GM13977 (cell line): ENCODE results near the gene SNX5.
"Not testable (repeated sequence)": the region's sequence is repeated elsewhere in the genome, so short reads cannot be mapped to it uniquely, and the experiment has no call there.

Source experiments
- DNase-seq: peaks from one replicate; pipeline ENCODE4 v3.0.0; 2012; ENCODE audit warnings: low spot score
- in situ Hi-C: fragments of 300-500 bp; cut with MboI; formaldehyde crosslinking; loops from one replicate; pipeline ENCODE4 v1.12.0; 2022; ENCODE audit warnings: low sequenced_read_pairs, low pct_unique_long_range_greater_than_20kb, mixed read lengths, inconsistent platforms; ENCODE audit not compliant: unreplicated experiment
- TF ChIP-seq, protein P1 (sequence below): IDR thresholded peaks from 2 replicates; pipeline ENCODE4 v1.5.1; 2012; ENCODE audit warnings: mild to moderate bottlenecking, control low read depth; ENCODE audit not compliant: insufficient read depth; ENCODE audit errors: extremely low read depth, missing control alignments

SNX5 gene

GRCh38 chr20:17960927-17961586, 7.5 kb downstream of the SNX5 start:
- no peak for DNase-seq
- in situ Hi-C loops = no loop called here
- TF ChIP-seq, protein P1, sequence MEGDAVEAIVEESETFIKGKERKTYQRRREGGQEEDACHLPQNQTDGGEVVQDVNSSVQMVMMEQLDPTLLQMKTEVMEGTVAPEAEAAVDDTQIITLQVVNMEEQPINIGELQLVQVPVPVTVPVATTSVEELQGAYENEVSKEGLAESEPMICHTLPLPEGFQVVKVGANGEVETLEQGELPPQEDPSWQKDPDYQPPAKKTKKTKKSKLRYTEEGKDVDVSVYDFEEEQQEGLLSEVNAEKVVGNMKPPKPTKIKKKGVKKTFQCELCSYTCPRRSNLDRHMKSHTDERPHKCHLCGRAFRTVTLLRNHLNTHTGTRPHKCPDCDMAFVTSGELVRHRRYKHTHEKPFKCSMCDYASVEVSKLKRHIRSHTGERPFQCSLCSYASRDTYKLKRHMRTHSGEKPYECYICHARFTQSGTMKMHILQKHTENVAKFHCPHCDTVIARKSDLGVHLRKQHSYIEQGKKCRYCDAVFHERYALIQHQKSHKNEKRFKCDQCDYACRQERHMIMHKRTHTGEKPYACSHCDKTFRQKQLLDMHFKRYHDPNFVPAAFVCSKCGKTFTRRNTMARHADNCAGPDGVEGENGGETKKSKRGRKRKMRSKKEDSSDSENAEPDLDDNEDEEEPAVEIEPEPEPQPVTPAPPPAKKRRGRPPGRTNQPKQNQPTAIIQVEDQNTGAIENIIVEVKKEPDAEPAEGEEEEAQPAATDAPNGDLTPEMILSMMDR = no peak

DNA sequence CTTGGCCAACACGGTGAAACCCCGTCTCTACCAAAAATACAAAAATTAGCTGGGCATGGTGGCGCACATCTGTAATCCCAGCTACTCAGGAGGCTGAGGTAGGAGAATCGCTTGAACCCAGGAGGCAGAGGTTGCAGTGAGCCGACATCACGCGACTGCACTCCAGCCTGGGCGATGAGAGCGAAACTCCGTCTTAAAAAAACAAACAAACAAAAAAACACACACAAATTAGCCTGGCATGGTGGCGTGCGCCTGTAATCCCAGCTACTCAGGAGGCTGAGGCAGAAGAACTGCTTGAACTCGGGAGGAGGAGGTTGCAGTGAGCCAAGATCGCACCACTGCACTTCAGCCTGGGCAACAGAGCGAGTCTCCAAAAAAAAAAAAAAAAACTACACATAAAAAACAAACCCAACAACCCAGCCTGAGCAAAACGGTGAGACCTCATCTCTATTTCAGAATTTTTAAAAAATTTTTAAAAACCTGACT, 8.2 kb downstream of the SNX5 start:
- DNase-seq, in situ Hi-C loops: not testable (repeated sequence)

- no peak for DNase-seq
- in situ Hi-C loops = no loop called here
Observed at GRCh38 chr20:17959257-17959627, 9.4 kb downstream of the SNX5 start.

DNA sequence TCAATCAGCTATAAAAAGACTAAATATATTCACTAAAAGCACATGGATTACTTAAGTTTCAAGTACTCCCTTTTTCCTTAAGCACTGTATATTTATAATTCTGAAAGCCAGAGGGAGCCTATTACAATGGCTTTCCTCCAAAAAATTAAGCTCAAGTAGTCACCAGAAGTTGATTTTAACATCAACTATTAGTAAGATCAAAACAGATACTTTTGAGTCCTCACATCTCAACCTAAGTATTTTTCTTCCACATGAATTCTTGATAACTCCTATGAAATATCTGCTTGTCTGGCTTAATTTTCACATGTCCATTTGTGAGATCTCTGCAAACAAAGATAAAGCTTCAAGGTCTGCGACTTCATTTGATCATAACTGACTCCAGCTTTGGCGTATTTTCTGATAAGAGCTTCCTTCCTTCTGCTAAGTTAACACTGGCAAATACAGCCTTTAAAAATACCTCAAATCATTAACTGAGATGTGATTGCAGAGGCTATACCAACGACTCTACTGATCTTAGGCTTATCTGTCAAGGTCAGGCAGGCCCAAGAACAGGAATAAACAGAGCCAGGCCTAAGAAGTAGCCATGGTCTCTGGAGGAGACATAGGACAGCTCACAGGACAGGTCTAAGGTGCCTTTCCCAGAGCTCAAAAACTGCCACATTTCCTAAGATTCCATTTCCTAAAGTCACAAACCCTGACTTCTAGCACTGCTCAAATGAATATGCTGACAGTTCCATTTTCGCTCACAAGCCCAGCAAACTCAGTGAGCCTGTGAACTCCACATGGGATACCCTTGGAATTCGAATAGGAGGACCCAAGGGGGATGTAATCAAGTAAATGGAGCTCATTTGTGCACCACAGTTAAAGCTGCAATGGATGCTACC, 10.0 kb downstream of the SNX5 start:
- TF ChIP-seq, protein P1 = no peak
- in situ Hi-C loops = no loop called here
- no peak for DNase-seq

More at GRCh38 chr20:17959257-17959627, 9.4 kb downstream of the SNX5 start:
- TF ChIP-seq, protein P1 = no peak

GRCh38 chr20:17957505-17958363, 10.9 kb downstream of the SNX5 start:
- DNase-seq = no peak
- in situ Hi-C loops = no loop called here
- TF ChIP-seq, protein P1 = no peak

- DNase-seq = no peak
- TF ChIP-seq, protein P1 = no peak
- in situ Hi-C loops = no loop called here
Observed at GRCh38 chr20:17956099-17956685, 12.4 kb downstream of the SNX5 start.
